H1 (cell line): Measurements from ENCODE around the gene SPAG16. TPM values are rescaled to one million over a fixed set of nuclear protein-coding genes. Genes with fewer than 3 reads are reported as not detected.

Experiments used
- CTCF ChIA-PET: fragments of 300-600 bp; sonication (Branson Sonifier 250); formaldehyde crosslinking; loops from one replicate; lab custom pipeline; 2021; ENCODE audit not compliant: partially characterized antibody; lab: Charles Lee
- POLR2A ChIA-PET: fragments of 300-600 bp; sonication (Branson Sonifier 250); formaldehyde crosslinking; loops from one replicate; lab custom pipeline; 2021; ENCODE audit warnings: inconsistent platforms; ENCODE audit not compliant: partially characterized antibody; lab: Charles Lee
- DNase-seq, 2 experiments: peaks; one replicate each; pipeline versions ENCODE4 v3.0.0 to v3.0.0-alpha.2; 2010 to 2022; ENCODE audit warnings: low spot score in 2 of 2, low read depth in 1 of 2, mixed read lengths in 1 of 2
- FAIRE-seq: peaks from 2 replicates; lab custom pipeline; 2011; peaks lifted over from hg19 to GRCh38; lab: Jason Lieb, UNC
- H2AFZ ChIP-seq: 2 replicates; pipeline ENCODE4 v1.8.1; 2012; ENCODE audit warnings: low read length, inconsistent platforms
- H2AK5ac ChIP-seq: 2 replicates; pipeline ENCODE4 v1.6.1; 2013; ENCODE audit warnings: low read depth, low read length
- H2BK120ac ChIP-seq: replicated peaks from 2 replicates; pipeline ENCODE3; 2013; ENCODE audit warnings: low read depth, low read length, inconsistent platforms
- H2BK12ac ChIP-seq: 2 replicates; pipeline ENCODE4 v1.6.1; 2013; ENCODE audit warnings: low read depth, low read length
- H2BK15ac ChIP-seq: 2 replicates; pipeline ENCODE4 v1.6.1; 2013; ENCODE audit warnings: low read length
- H2BK20ac ChIP-seq: 2 replicates; pipeline ENCODE4 v1.6.1; 2013; ENCODE audit warnings: low read length
- H2BK5ac ChIP-seq: 2 replicates; pipeline ENCODE4 v1.6.1; 2013; ENCODE audit warnings: low read depth, low read length
- H3K14ac ChIP-seq: 2 replicates; pipeline ENCODE4 v1.6.1; 2013; ENCODE audit warnings: inconsistent platforms; ENCODE audit not compliant: insufficient read length
- H3K18ac ChIP-seq: 2 replicates; pipeline ENCODE4 v1.6.1; 2013; ENCODE audit warnings: low read length; ENCODE audit errors: extremely low read depth
- H3K23ac ChIP-seq: 2 replicates; pipeline ENCODE4 v1.6.1; 2013; ENCODE audit warnings: inconsistent platforms; ENCODE audit not compliant: insufficient read length
- H3K23me2 ChIP-seq: 2 replicates; pipeline ENCODE4 v1.6.1; 2013; ENCODE audit warnings: low read depth, low read length
- H3K27ac ChIP-seq: 2 replicates; pipeline ENCODE4 v1.6.1; 2011; ENCODE audit warnings: low read depth, low read length, inconsistent platforms
- H3K27me3 ChIP-seq, 4 experiments: replicated peaks in 1 of 4; 1 replicate in 1 of 4; 2 replicates in 3 of 4; pipeline versions ENCODE4 v1.6.1 to v1.8.1; 2011 to 2013; ENCODE audit warnings: low read length in 3 of 4, mild to moderate bottlenecking in 3 of 4, inconsistent platforms in 2 of 4, mixed read lengths in 2 of 4, moderate library complexity in 1 of 4; ENCODE audit not compliant: control insufficient read depth in 3 of 4, insufficient read depth in 3 of 4; ENCODE audit errors: extremely low read depth in 1 of 4
- H3K36me3 ChIP-seq, 4 experiments: 2 replicates each; pipeline versions ENCODE4 v1.6.1 to v1.8.1; 2011 to 2013; ENCODE audit warnings: mild to moderate bottlenecking in 4 of 4, low read length in 3 of 4, moderate library complexity in 2 of 4, control low read depth in 1 of 4, inconsistent platforms in 1 of 4; ENCODE audit not compliant: insufficient read depth in 4 of 4, control insufficient read depth in 2 of 4
- H3K4ac ChIP-seq: replicated peaks from 2 replicates; pipeline ENCODE3; 2013; ENCODE audit warnings: low read length, low read depth, mixed read lengths, inconsistent platforms; ENCODE audit not compliant: insufficient read length
- H3K4me1 ChIP-seq, 4 experiments: replicated peaks in 1 of 4; 1 replicate in 1 of 4; 2 replicates in 3 of 4; pipeline versions ENCODE4 v1.6.1 to v1.8.1; 2011 to 2013; ENCODE audit warnings: low read length in 3 of 4, inconsistent platforms in 2 of 4, mixed read lengths in 1 of 4; ENCODE audit not compliant: insufficient read depth in 4 of 4, control insufficient read depth in 3 of 4
- H3K4me2 ChIP-seq, 2 experiments: 2 replicates each; pipeline versions ENCODE4 v1.6.1 to v1.8.1; 2011 to 2013; ENCODE audit warnings: low read depth in 2 of 2, low read length in 2 of 2, control low read depth in 1 of 2, inconsistent platforms in 1 of 2, mild to moderate bottlenecking in 1 of 2; ENCODE audit not compliant: insufficient read depth in 1 of 2
- H3K4me3 ChIP-seq, 4 experiments: fragments of 200-600, 300-600 bp in 1 of 4; sonication (generic), shearing (Covaris generic), sonication (Bioruptor Twin) in 1 of 4; 2 replicates each; pipeline versions ENCODE4 v1.5.1 to v1.8.1; 2011 to 2016; ENCODE audit warnings: low read length in 4 of 4, low read depth in 3 of 4, control low read depth in 2 of 4, inconsistent platforms in 2 of 4, mild to moderate bottlenecking in 2 of 4, mixed read lengths in 1 of 4, moderate library complexity in 1 of 4; ENCODE audit not compliant: insufficient read depth in 2 of 4; ENCODE audit errors: extremely low read depth in 1 of 4
- H3K56ac ChIP-seq: replicated peaks from 2 replicates; pipeline ENCODE3; 2013; ENCODE audit warnings: low read depth, mild to moderate bottlenecking, mixed read lengths, low read length, inconsistent platforms; ENCODE audit not compliant: insufficient read length
- H3K79me1 ChIP-seq: 2 replicates; pipeline ENCODE4 v1.6.1; 2013; ENCODE audit warnings: low read depth, low read length, control low read depth
- H3K79me2 ChIP-seq, 2 experiments: 2 replicates each; pipeline versions ENCODE4 v1.6.1 to v1.8.1; 2012 to 2013; ENCODE audit warnings: low read length in 2 of 2, mild to moderate bottlenecking in 2 of 2, inconsistent platforms in 1 of 2; ENCODE audit not compliant: insufficient read depth in 2 of 2, control insufficient read depth in 1 of 2
- H3K9ac ChIP-seq, 4 experiments: replicated peaks in 1 of 4; 1 replicate in 1 of 4; 2 replicates in 3 of 4; pipeline versions ENCODE4 v1.6.1 to v1.8.1; 2011 to 2013; ENCODE audit warnings: low read depth in 3 of 4, low read length in 3 of 4, control low read depth in 2 of 4, mild to moderate bottlenecking in 2 of 4, moderate library complexity in 2 of 4, inconsistent platforms in 1 of 4; ENCODE audit errors: extremely low read depth in 1 of 4
- H3K9me3 ChIP-seq, 2 experiments: 2 replicates each; pipeline versions ENCODE4 v1.6.1 to v1.8.1; 2012 to 2013; ENCODE audit warnings: mild to moderate bottlenecking in 2 of 2, moderate library complexity in 2 of 2, control low read depth in 1 of 2, inconsistent platforms in 1 of 2, low read depth in 1 of 2, low read length in 1 of 2, mixed read lengths in 1 of 2; ENCODE audit not compliant: insufficient read depth in 2 of 2
- H4K20me1 ChIP-seq, 2 experiments: replicated peaks in 1 of 2; 2 replicates each; pipeline versions ENCODE3 to v1.8.1; 2011 to 2013; ENCODE audit warnings: inconsistent platforms in 2 of 2, low read length in 2 of 2, mild to moderate bottlenecking in 1 of 2; ENCODE audit not compliant: insufficient read depth in 2 of 2, control insufficient read depth in 1 of 2
- H4K5ac ChIP-seq: 2 replicates; pipeline ENCODE4 v1.6.1; 2013; ENCODE audit warnings: low read length, low read depth, mixed read lengths, inconsistent platforms; ENCODE audit not compliant: insufficient read length
- H4K8ac ChIP-seq: 2 replicates; pipeline ENCODE4 v1.8.0; 2013; ENCODE audit warnings: mild to moderate bottlenecking, moderate library complexity, low read length, inconsistent platforms; ENCODE audit not compliant: insufficient read depth; ENCODE audit errors: extremely low read depth
- H4K91ac ChIP-seq: replicated peaks from 2 replicates; pipeline ENCODE3; 2013; ENCODE audit warnings: low read length, mixed read lengths, inconsistent platforms; ENCODE audit not compliant: insufficient read length
- BACH1 ChIP-seq: IDR thresholded peaks from 2 replicates; pipeline ENCODE4 v1.6.1; 2012; ENCODE audit warnings: low read length, improper control_type of control experiment
- CHD2 ChIP-seq: IDR thresholded peaks from 2 replicates; pipeline ENCODE4 v1.6.1; 2012; ENCODE audit warnings: low read length, improper control_type of control experiment
- E2F6 ChIP-seq: IDR thresholded peaks from 2 replicates; pipeline ENCODE4 v1.6.1; 2012; ENCODE audit warnings: inconsistent platforms
- MAX ChIP-seq: IDR thresholded peaks from 2 replicates; pipeline ENCODE4 v1.6.1; 2012; ENCODE audit warnings: inconsistent platforms
- NRF1 ChIP-seq: IDR thresholded peaks from 2 replicates; pipeline ENCODE4 v1.6.1; 2011; ENCODE audit warnings: mild to moderate bottlenecking, low read depth, low read length, improper control_type of control experiment
- POLR2A ChIP-seq, 2 experiments: IDR thresholded peaks; 1 replicate in 1 of 2; 2 replicates in 1 of 2; pipeline ENCODE4 v1.6.1; 2011; ENCODE audit warnings: low read depth in 2 of 2, low read length in 2 of 2, mild to moderate bottlenecking in 2 of 2; ENCODE audit errors: control extremely low read depth in 1 of 2
- ZNF274 ChIP-seq: IDR thresholded peaks from 2 replicates; pipeline ENCODE4 v1.7.0; 2012; ENCODE audit warnings: low read length, borderline replicate concordance; ENCODE audit errors: extremely low read depth
- WGBS, 2 experiments: shearing (Covaris generic) in 1 of 2; methylation state at CpG; one replicate each; pipeline versions ENCODE4 v1.1.6 to v1.1.7; 2013 to 2015; ENCODE audit warnings: low lambda C conversion rate in 2 of 2, mixed read lengths in 2 of 2, inconsistent platforms in 1 of 2, low coverage in 1 of 2, missing lambda C conversion rate in 1 of 2; ENCODE audit not compliant: insufficient replicate concordance in 2 of 2, insufficient coverage in 1 of 2, insufficient read length in 1 of 2; ENCODE audit errors: extremely low coverage in 1 of 2, missing lambda C conversion rate in 1 of 2; 5-methylcytosine and 5-hydroxymethylcytosine counted together
- polyA plus RNA-seq, 7 experiments: library from polyadenylated mRNA; depleted of rRNA in 3 of 7; stranded (reverse) in 5 of 7; unstranded in 2 of 7; fragments of >200 nt in 5 of 7; fragments of 200-250 nt in 2 of 7; gene quantifications; 1 replicate in 5 of 7; 2 replicates in 1 of 7; 4 replicates in 1 of 7; pipeline versions ENCODE4 v1.2.1 to v1.2.3, GENCODE V29; 2011 to 2013; ENCODE audit warnings: missing spikeins in 2 of 7, mixed read lengths in 2 of 7
- total RNA-seq: library from RNA; stranded (reverse); fragmentation: NEBNext Ultra II Directional; extraction: Animal tissue kit (Norgen Biotek cat#: 25700); gene quantifications from 2 replicates; pipeline ENCODE4 v1.2.1, GENCODE V29; 2021

Gene SPAG16
- total and polyA plus RNA-seq, 2 of the 8 experiments (the other 6 are each of a cell fraction or from before 2014, with no cell fraction given), result 6.0 to 14.9 TPM

DNA sequence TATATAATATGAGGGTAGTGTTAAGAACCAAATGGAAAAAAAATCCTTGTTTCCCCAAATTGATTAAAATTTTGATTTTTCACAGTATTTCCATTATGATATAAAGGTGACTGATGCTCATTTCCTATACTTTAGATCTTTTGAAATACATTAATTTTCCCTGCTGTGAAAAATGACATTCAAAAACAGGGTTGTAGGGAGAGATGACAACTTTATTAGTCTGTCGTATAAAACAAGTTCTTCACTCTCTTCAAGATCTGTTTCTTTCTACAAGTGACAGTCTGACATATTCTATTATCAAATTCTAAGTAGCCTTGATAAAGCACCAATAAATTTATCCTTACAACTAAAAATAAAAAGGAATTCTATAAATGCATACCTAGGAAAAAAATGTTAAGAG, 1081.3 kb downstream of the SPAG16 start:
- Histone ChIP-seq H3K27me3 (no peaks in the 10 kb centered on the region), H2BK5ac (no peak overlapping the region), H4K91ac (no peak overlapping the region), H3K79me1 (no peaks in the 10 kb centered on the region), H3K18ac (no peak overlapping the region), H3K9ac (no peak overlapping the region), H3K4ac (no peak overlapping the region), H3K14ac (no peak overlapping the region), H2BK20ac (no peak overlapping the region), H2BK15ac (no peak overlapping the region), H3K23ac (no peak overlapping the region), H4K20me1 (no peaks in the 10 kb centered on the region), H3K4me2 (no peak overlapping the region), H3K79me2 (no peaks in the 10 kb centered on the region), H3K36me3 (no peaks in the 10 kb centered on the region), H3K9me3 (no peaks in the 10 kb centered on the region), H2BK12ac (no peak overlapping the region), H3K23me2 (no peaks in the 10 kb centered on the region; the same call in 1 of the 2 replicates), H4K8ac (no peak overlapping the region), H3K4me1 (no peaks in the 10 kb centered on the region), H2BK120ac (no peak overlapping the region), H3K56ac (no peak overlapping the region), H3K27ac (no peak overlapping the region), H2AK5ac (no peak overlapping the region), H2AFZ (no peak overlapping the region), H4K5ac (no peak overlapping the region), H3K4me3 (no peak overlapping the region)
- POLR2A ChIA-PET, result no interaction called here
- FAIRE-seq (no peak), DNase-seq (no peak)
- CTCF ChIA-PET, result interaction anchor here (1.0 kb wide), 1 partner anchor 8 kb away, joined by 3 read pairs; no protein-coding TSS in a partner anchor
- 93% methylated on average over 1 of the region's 1 CpG; no CpG with 5 or more reads in 1 of the 2 experiments for WGBS, 2 experiments
- TF ChIP-seq NRF1 (no peak), MAX (no peak), BACH1 (no peak), E2F6 (no peak), POLR2A (IDR thresholded peaks at IDR 0.05; ENCODE audit: control extremely low read depth in 1 of 2, low read depth in 2 of 2, low read length in 2 of 2) (no peak), CHD2 (no peak), ZNF274 (no peak)
